ENCODE results near the gene TFCP2L1. TPM values are rescaled to one million over a fixed set of nuclear protein-coding genes. Genes with fewer than 3 reads are reported as not detected.

Gene TFCP2L1
- total RNA-seq, 2 donors from 2014 or later = 1.1 to 3.4 TPM

DNA sequence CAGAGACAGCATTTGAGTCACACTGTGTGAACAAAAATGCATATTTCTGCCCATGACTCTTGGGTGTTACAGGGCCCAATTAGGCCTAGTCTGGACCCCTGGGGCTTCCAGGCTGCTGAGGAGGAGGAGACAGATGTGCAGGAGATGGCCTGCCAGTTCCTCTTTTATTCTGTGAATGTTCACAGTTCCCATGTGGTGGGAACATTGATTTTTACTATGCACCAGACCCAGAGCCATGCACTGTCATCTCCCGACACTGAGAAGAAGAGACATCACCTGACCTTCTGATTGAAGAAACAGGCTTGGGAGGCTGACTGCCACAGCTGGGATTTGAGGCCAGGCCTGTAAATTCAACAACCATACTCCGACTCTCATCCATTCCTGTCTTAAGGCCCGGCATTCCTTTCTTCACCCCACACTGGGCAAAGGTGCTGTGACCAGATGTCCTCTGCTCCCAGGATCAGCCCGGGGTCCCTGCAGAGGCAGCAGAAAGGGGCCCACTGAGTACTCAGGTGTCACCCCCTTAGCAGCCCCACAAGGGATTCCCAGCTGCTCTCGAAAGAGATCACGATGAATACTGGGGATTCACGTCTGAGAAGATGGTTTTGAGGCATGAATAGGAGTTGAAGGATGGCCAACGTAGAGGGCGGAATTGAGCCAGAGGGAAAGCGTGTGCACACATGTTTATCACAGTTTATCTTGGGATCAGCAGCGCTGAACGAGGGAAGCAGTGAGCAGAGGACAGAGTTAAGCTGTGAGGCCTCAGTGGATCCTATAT is 3.6 kb upstream of the TFCP2L1 start:
- no peak for ATAC-seq (ENCODE audit: insufficient number of reproducible peaks, low FRiP score, low read depth)
- Histone ChIP-seq H3K9me3 (no peaks in the 10 kb centered on the region), H3K27me3 (replicated peaks; ENCODE audit: insufficient read depth) (peaks cover 5% of the 10 kb centered on the region), H3K36me3 (no peaks in the 10 kb centered on the region), H3K4me1 (ENCODE audit: control insufficient read depth in 1 of 2, low read depth in 2 of 2) (peaks cover 2 to 17% of the 10 kb centered on the region in 2 donors), H3K27ac (no peak overlapping the region), H3K4me3 (no peak overlapping the region)
- DNase-seq (ENCODE audit: low spot score) = no peak
- TF ChIP-seq, protein P1, sequence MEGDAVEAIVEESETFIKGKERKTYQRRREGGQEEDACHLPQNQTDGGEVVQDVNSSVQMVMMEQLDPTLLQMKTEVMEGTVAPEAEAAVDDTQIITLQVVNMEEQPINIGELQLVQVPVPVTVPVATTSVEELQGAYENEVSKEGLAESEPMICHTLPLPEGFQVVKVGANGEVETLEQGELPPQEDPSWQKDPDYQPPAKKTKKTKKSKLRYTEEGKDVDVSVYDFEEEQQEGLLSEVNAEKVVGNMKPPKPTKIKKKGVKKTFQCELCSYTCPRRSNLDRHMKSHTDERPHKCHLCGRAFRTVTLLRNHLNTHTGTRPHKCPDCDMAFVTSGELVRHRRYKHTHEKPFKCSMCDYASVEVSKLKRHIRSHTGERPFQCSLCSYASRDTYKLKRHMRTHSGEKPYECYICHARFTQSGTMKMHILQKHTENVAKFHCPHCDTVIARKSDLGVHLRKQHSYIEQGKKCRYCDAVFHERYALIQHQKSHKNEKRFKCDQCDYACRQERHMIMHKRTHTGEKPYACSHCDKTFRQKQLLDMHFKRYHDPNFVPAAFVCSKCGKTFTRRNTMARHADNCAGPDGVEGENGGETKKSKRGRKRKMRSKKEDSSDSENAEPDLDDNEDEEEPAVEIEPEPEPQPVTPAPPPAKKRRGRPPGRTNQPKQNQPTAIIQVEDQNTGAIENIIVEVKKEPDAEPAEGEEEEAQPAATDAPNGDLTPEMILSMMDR (IDR thresholded peaks at IDR 0.05) = no peak

DNA sequence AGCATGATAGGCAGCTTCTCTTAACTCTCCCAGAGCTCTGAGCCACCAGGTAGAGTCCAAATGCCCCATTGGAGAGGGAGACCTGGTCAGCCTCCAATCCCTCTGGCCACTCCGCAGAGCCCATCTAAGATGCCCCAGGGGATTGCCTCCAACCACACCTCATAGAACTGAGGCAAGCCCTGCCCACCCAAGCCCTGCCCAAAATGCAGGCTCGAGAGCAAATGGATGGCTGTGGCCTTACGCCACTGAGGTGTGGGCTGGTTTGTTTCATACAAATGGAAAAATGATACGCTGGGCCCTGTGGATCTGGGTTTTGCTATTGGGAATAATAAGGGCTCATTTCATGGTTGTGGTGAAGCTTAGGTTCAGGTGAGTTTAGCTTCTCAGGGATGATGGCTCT is 3.0 kb upstream of the TFCP2L1 start:
- H3K9me3 ChIP-seq = no peaks in the 10 kb centered on the region
- H3K4me3 ChIP-seq = no peak overlapping the region
- DNase-seq (ENCODE audit: low spot score) (no peak), ATAC-seq (ENCODE audit: insufficient number of reproducible peaks, low FRiP score, low read depth) (no peak)
- no peaks in the 10 kb centered on the region for H3K36me3 ChIP-seq
- H3K27me3 ChIP-seq (replicated peaks; ENCODE audit: insufficient read depth) = peaks cover 5% of the 10 kb centered on the region
- peaks cover 2 to 17% of the 10 kb centered on the region in 2 donors for H3K4me1 ChIP-seq (ENCODE audit: control insufficient read depth in 1 of 2, low read depth in 2 of 2)
- TF ChIP-seq, protein P1 (IDR thresholded peaks at IDR 0.05) = no peak
- H3K27ac ChIP-seq = no peak overlapping the region

DNA sequence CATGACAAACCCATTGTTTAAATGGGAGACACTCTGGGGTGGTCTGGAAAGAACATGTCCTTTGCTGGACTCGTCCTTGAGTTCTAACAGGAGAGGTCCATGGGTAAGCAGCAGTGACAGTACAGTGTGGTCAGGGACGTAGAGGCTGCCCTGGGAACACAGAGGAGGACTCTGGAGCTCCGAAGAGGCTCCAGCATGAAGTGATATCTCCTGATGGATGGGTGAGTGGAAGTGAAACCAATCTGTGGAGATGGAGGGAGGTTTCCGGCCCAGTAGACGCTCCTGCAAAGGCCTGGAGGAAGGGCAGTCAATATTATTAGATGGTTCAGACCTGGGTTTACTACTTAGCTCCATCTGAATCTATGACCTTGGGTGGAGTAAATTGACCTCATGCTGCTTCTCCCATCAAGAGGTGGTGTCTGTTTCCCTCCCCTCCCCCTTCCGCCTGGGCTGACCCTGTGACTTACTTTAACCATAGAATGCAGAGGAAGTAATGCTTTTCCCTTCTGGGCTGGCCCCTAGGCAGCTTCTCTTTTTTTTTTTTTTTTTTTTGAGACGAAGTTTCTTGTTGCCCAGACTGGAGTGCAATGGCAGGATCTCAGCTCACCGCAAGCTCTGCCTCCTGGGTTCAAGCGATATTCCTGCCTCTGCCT is 2.3 kb upstream of the TFCP2L1 start:
- Histone ChIP-seq H3K27ac (no peak overlapping the region), H3K4me3 (no peak overlapping the region), H3K4me1 (ENCODE audit: control insufficient read depth in 1 of 2, low read depth in 2 of 2) (peaks cover 2 to 17% of the 10 kb centered on the region in 2 donors), H3K36me3 (no peaks in the 10 kb centered on the region), H3K27me3 (replicated peaks; ENCODE audit: insufficient read depth) (peaks cover 5% of the 10 kb centered on the region), H3K9me3 (no peaks in the 10 kb centered on the region)
- DNase-seq (ENCODE audit: low spot score) = no peak
- ATAC-seq (ENCODE audit: insufficient number of reproducible peaks, low FRiP score, low read depth) = no peak
- TF ChIP-seq, protein P1 (IDR thresholded peaks at IDR 0.05) = no peak

DNA sequence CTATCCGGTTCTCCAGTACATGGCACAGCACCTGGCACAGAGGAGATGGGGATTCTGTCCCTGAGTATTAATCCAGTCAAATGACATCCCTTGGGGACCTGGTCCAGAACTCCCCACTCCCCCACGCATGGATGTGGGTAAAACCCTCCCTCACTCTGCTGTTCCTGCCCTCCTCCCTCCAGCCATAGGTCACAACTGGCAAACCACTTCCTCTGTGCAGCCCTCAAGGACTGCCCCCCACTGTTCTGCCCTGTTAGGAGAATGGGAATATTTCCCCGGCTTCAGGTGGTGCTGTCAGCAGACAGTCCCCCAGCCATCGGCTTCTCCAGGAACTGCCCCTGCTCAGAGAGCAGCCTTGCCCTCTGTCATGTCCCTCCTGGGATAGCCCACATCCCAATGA is 1.5 kb upstream of the TFCP2L1 start:
- H3K4me1 ChIP-seq (ENCODE audit: control insufficient read depth in 1 of 2, low read depth in 2 of 2) = peaks cover 2 to 17% of the 10 kb centered on the region in 2 donors
- peaks cover 5% of the 10 kb centered on the region for H3K27me3 ChIP-seq (replicated peaks; ENCODE audit: insufficient read depth)
- H3K9me3 ChIP-seq = no peaks in the 10 kb centered on the region
- TF ChIP-seq, protein P1 (IDR thresholded peaks at IDR 0.05) = no peak
- DNase-seq (ENCODE audit: low spot score) = no peak
- H3K36me3 ChIP-seq = no peaks in the 10 kb centered on the region
- H3K27ac ChIP-seq = no peak overlapping the region
- no peak for ATAC-seq (ENCODE audit: insufficient number of reproducible peaks, low FRiP score, low read depth)
- H3K4me3 ChIP-seq = no peak overlapping the region

DNA sequence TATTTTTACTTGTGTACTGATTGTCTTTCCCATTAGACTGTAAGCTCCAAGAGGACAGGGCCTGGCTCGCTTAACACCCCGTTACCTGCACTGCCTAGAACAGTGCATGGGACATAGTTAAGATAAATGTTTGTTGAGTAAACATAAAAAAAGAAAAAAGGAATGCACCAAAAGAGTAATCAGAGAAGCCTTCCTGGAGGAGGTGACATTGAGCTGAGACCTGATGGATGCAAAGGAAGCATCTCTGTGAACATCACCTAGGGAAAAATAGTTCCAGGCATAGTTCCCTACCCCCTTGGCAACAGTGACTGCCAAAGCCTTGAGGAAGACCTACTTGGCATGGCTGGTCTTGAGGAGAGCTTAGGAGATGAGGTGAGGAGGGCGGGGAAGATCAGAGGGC is 924 bp upstream of the TFCP2L1 start:
- H3K9me3 ChIP-seq = no peaks in the 10 kb centered on the region
- no peak for ATAC-seq (ENCODE audit: insufficient number of reproducible peaks, low FRiP score, low read depth)
- TF ChIP-seq, protein P1 (IDR thresholded peaks at IDR 0.05) = no peak
- H3K27ac ChIP-seq = no peak overlapping the region
- H3K27me3 ChIP-seq (replicated peaks; ENCODE audit: insufficient read depth) = peaks cover 5% of the 10 kb centered on the region
- H3K4me3 ChIP-seq = no peak overlapping the region
- H3K36me3 ChIP-seq = no peaks in the 10 kb centered on the region
- H3K4me1 ChIP-seq (ENCODE audit: control insufficient read depth in 1 of 2, low read depth in 2 of 2) = peaks cover 2 to 17% of the 10 kb centered on the region in 2 donors
- no peak for DNase-seq (ENCODE audit: low spot score)

Measured in thoracic aorta (tissue), 2 donors.